GM20000 (cell line): ENCODE results near the gene SHF.
"Not testable (repeated sequence)": the region's sequence is repeated elsewhere in the genome, so short reads cannot be mapped to it uniquely, and the experiment has no call there.

Source experiments
- DNase-seq: peaks from one replicate; pipeline ENCODE4 v3.0.0; 2012; ENCODE audit warnings: low spot score
- TF ChIP-seq, protein P1 (sequence below): IDR thresholded peaks from 2 replicates; pipeline ENCODE4 v1.5.1; 2012; ENCODE audit warnings: mild to moderate bottlenecking, control low read depth; ENCODE audit errors: extremely low read depth, missing control alignments

Gene SHF

DNA sequence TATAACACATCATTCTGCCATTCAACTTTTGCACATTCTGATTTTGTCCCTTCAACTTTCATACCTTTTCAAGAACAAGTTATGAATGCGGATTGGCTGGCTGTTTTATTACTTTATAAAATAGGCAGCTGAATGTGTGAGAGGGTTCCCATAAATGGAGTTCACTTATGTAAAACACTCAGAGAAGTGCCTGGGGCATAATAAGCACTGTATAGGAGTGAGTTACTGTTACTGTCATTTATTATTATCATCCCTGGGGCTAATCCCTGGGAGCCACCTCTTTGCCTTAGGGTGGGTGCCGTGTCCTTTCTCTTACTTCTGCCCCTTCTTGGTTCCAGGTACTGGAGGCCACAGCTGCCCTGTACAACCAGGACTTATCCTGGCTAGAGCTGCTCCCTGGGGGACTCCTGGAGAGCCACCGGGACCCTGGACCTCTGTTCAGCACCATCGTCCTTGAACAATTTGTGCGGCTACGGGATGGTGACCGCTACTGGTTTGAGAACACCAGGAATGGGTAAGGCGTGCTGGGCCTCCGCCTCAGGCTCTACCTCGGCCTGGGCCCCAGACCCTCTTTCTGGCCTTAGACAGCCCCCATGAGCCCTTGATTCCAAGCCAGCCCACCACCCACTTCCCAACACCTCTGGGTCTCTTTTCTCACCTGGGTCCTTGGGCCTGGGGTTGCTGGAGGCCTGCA lies 47.1 kb downstream of the SHF start:
- TF ChIP-seq, protein P1, sequence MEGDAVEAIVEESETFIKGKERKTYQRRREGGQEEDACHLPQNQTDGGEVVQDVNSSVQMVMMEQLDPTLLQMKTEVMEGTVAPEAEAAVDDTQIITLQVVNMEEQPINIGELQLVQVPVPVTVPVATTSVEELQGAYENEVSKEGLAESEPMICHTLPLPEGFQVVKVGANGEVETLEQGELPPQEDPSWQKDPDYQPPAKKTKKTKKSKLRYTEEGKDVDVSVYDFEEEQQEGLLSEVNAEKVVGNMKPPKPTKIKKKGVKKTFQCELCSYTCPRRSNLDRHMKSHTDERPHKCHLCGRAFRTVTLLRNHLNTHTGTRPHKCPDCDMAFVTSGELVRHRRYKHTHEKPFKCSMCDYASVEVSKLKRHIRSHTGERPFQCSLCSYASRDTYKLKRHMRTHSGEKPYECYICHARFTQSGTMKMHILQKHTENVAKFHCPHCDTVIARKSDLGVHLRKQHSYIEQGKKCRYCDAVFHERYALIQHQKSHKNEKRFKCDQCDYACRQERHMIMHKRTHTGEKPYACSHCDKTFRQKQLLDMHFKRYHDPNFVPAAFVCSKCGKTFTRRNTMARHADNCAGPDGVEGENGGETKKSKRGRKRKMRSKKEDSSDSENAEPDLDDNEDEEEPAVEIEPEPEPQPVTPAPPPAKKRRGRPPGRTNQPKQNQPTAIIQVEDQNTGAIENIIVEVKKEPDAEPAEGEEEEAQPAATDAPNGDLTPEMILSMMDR, result no peak
- no peak for DNase-seq

DNA sequence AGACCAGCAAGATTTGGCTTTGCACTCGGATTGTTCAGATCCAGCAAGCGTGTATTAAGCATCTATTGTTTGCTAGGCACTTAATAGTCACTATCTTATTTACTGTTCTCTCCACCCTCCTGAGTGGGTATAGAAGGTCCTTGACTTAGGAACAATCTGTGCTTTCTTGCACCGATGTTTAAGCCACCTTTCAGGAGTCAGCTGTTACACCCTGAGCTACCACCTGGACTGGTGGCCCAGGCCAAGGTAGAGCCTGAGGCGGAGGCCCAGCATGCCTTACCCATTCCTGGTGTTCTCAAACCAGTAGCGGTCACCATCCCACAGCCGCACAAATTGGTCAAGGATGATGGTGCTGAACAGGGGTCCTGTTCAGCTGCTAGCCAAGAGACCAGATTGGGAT lies 48.0 kb downstream of the SHF start:
- DNase-seq, result no peak
- TF ChIP-seq, protein P1, result no peak

DNA sequence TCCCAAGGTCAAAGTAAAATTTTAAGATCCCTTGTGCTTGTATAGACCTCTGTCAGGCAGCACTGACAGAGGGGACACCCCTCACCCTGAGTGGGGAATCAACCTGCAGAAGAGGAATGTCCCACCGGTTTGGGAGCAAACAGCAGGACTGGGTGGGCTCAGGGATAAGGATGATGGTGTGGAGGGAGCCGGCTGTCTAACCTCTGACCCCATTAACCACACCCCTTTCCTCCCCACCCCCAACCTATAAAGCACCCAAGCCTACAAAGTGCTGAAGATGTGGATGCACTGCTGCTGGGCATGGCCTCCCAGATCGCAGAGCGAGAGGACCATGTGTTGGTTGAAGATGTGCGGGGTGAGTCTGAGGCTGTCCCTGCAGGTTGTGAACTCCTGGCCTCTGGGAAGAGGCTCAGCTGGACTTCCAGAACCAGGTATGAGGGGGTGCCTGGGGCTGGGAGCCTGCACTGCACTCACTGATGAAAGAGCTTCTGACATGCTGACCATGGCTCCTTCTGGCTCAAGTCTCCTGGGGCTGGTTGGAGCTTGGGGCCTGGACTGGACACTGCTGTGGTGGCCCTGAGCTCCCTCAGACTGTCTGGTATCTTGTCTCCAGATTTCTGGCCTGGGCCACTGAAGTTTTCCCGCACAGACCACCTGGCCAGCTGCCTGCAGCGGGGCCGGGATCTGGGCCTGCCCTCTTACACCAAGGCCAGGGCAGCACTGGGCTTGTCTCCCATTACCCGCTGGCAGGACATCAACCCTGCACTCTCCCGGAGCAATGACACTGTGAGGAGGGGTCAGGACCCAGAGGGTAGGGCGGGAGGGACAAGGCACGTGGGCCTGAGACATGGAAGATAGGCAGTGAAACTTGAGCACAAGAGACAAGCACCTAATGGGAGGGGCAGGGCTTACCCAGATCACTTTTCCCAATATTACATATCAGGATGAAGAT lies 48.7 kb downstream of the SHF start:
- DNase-seq, result no peak
- TF ChIP-seq, protein P1, result no peak

DNA sequence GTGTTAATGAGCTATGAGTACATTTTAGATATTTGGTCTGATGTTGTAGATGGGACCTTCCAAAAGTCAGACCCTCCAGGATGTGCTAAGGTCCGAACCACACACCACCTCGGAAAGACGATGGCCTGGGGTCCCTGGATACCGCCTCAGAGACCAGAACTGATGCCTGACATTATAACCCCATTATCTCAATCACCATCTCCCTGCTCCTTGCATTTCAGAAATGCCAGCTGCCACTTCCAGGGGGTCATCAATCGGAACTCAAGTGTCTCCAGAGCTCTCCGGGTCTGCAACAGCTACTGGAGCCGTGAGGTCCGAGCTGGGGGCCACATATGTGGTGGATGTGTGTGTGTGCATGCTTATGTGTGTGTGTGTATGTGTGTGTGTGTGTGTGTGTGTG lies 50.1 kb downstream of the SHF start:
- no peak for DNase-seq
- TF ChIP-seq, protein P1, result no peak

DNA sequence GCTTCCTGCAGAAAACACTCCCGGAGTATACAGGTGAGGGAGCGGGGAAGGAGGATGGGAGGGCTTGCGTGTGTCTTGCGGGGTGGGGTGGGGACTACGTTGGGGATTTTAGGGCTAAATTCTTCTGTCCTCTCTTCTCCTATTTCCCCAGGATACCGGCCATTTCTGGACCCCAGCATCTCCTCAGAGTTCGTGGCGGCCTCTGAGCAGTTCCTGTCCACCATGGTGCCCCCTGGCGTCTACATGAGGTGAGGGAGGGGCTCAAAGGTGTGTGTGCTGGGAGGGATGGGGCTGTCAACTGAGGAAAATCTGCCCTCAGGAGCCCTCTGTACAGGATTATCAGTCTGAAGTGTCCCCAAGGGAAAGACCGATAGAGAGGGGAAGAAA lies 51.4 kb downstream of the SHF start:
- DNase-seq, result no peak
- TF ChIP-seq, protein P1, result peak; percentile 35

DNA sequence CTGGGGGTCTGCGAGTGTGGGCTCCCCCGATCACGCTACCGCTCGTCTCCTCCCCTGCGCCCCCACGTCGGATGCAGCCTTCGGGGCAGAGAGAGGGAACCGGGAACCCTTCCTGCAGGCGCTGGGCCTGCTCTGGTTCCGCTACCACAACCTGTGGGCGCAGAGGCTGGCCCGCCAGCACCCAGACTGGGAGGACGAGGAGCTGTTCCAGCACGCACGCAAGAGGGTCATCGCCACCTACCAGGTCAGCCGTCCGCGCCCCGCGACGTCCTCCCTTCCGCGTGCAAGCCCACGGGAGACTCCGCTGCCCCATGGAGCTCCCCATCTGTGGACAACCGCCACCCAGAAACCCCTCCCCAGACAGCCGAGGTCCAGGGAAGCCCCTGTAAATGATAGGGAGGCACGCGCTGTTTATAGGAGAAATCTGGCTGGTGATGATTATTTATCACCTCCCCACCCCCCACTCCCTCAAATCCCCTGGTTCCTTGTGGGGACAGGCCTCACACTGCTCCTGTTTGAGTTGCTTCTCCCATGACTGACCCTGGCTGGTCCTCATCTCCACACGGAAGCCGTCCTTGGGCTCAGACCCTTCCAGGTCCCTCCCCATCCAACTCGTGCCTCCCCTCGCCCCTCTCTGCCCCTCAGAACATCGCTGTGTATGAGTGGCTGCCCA lies 51.9 kb downstream of the SHF start:
- DNase-seq, result not testable (repeated sequence)

DNA sequence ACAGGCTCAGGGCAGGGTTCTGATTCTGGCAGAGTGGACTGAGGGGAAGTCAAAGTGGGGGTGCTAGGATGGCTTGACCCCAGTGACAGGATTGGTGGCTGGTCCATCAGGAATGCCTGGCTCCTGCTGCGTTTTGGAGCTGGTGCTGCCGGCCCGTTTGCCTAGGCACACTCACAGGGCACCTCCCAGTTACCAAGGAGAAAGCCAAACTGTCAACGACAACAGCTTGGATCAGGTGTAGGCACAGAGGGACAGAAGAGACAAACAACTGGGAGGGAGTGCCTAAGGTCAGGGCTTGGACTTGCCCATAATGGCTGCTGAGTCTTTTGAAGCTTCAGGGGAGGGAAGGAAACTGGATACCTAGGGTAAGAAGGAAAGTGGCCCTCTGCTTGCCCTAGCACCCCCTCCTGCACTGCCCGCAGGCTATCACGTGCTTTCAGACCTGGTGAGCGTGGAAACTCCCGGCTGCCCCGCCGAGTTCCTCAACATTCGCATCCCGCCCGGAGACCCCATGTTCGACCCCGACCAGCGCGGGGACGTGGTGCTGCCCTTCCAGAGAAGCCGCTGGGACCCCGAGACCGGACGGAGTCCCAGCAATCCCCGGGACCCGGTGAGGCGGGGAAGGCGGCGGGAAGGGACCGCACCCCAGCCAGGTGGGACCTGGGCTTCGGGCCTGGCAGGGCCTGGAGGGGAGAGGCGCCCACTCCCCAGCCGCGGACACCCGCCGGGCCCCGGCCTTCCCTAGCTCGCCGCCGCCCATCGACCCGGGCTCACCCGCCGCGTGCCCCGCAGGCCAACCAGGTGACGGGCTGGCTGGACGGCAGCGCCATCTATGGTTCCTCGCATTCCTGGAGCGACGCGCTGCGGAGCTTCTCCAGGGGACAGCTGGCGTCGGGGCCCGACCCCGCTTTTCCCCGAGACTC lies 52.8 kb downstream of the SHF start:
- DNase-seq, result no peak
- TF ChIP-seq, protein P1, result no peak
